HG03521 (cell line): Measurements from ENCODE around the gene LRP6.
"Not testable (repeated sequence)": the region's sequence is repeated elsewhere in the genome, so short reads cannot be mapped to it uniquely, and the experiment has no call there.

Experiments used
- ATAC-seq: cut with Tn5 transposase; IDR thresholded peaks from one replicate; pipeline ENCODE4 v1.9.1; 2021; ENCODE audit warnings: mild to moderate bottlenecking, moderate library complexity; ENCODE audit not compliant: unreplicated experiment

LRP6 gene

DNA sequence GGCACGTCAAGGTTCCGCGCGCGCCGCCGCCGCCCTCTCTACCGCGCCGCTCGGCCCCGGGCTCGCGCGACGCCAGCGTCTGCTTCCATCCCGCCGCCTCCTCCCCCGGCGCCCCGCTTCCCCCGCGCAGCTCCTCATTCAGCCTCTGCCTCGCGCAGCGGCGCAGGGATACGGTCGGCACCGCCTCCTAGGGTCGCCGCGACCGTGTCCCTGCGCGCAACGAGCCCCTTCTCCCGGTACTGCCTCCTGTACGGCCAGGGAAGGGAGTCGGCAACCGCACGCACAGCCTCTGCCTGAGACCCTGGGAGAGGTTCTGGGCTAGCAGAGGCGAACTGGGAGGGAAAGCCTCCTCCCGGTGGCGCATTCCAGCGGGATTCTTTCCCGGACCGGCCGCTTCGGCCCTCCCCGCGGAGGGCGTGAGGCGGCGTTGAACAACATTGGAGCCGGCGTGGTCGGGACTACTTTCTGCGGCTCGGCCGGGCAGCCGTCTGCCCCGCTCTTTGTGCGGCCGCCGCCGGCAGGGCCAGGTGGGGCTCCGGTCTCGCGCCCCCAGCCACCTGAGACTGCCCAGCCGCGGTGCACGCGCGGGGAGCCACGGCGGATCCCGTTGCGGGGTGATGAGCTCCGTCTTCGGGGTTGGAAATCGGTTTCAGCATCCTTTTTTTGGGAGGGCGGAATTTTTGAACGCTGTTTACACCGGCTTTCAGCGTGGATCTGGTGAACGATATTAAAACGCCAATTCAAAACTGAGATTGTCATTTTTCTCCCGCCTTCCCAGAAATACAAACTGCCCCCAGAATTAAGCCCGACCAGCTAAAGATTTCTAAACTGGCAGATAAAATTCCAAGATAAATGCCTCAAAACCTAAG is at the start of gene LRP6:
Gene LRP6 (minus strand): TSS at position 172 of the 869 bp plus-strand sequence. CDS start 309 bp downstream, outside the sequence.
- peak; percentile 83 for ATAC-seq

DNA sequence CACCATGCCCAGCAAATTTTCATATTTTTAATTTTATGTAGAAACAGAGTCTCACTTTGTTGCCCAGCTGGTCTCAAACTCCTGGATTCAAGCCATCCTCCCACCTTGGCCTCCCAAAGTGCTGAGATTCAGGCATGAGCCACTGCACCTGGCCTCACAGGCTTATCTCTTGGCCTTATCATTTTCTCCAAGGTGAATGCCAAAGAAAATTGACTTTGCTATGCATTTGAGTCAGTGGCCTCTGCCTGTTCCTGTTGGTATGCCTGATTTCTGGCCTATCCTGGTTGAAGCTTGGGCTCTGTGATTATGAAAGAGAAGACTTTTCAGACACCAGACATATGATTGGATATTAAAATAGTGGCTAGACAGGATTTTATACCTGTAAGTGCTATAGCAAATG is 49.0 kb upstream of the LRP6 start:
- ATAC-seq = no peak

DNA sequence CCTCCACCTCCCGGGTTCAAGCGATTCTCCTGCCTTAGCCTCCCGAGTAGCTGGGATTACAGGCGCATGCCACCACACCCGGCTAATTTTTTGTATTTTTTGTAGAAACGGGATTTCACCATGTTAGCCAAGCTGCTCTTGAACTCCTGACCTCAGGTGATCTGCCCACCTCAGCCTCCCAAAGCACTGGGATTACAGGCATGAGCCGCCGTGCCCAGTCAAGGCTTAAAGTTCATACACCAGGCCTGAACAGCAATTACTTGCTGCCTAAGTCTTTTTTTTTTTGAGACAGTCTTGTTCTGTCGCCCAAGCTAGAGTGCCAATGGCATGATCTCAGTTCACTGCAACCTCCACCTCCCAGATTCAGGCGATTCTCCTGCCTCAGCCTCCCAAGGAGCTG is 43.9 kb upstream of the LRP6 start:
- ATAC-seq = not testable (repeated sequence)

DNA sequence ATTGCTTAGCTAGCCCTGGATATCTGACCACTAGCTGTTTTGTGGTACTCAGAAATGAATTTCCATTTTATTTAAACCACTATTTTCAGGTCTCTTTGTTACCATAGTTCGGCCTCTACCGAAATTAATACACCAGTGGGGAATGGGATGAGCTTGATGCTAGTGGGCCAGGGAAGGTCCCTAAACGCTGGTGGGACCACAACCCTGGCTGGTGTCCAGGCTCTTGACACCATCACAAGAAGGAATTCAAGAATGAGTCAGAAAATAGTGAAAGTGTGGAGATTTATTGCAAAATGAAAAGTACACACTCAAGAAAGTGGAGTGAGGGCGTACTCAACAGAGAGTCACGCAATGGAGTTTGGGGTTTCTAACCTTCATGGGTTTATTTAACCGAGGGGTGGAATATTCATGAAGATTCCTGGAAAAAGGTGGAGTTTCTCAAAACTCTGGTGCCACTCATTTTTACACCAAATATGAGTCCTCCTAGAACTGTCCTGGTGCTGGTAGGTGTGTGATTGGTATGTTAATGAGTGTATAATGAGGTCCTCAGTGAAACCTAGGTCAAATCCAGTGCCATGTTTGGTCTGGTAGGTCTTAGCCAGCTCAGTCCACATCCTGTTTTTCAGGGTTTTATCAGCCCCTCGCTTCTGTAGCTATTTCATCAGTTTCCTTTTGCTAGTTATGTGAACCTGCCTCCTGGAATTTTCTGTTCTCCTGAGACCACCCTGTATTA is 38.9 kb upstream of the LRP6 start:
- no peak for ATAC-seq

DNA sequence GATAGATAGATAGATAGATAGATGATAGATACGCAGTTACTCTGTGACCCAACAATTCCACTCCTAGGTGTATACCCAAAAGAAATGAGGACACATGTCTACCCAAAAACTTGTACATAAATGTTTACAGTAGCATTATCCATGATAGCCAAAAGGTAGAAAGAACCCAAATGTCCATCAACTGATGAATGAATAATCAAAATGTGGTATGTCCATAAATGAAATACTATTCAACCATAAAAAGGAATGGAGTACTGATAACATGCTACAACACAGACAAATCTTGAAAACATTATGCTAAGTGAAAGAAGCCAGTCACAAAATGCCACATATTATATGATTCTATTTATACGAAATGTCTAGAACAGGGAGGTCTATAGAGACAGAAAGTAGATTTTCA is 36.1 kb upstream of the LRP6 start:
- ATAC-seq = no peak

DNA sequence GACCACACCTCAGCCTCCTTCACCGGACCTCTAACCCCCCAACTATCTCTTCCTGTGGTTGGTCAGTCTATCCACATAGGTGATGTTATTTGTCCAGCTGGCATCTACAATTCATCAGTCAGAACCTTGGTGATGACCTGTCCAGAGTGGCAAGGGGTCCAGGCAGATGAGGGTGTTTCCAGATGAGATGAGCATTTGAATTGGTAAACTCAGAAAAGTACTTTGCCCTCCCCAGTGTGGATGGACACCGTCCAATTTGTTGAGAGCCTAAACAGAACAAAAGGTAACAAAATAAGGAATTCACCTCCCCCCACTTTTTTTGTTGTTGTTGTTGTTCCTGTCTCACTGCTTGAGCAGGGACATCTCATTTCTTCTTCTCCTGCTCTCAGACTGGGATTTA is 34.3 kb upstream of the LRP6 start:
- ATAC-seq = no peak

DNA sequence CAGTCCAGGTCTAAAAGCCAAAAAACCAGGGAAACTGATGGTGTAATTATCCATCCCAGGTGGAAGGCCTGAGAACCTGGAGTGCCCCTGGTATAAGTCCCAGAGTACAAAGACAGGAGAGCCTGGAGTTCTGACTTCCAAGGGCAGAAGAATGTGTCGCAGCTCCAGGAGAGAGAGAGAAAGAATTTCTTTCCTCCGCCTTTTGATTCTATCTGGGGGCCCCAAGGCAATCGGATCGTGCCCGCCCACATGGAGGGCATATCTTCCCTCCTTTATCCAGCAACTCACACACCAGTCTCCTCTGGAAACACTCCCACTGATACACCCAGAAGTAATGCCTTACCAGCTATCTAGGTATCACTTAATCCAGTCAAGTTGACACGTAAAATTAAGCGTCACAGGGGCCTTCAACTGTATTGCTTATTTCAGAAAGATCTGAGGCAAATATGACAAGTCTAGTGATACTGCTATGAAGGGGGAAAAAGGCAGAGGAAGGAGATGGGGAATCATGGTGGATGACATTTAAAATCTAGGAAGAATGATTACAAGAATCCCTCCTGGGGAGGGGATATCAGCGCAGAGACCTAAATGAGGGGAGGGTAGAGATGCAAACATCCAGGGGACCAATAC is 30.5 kb upstream of the LRP6 start:
- no peak for ATAC-seq

DNA sequence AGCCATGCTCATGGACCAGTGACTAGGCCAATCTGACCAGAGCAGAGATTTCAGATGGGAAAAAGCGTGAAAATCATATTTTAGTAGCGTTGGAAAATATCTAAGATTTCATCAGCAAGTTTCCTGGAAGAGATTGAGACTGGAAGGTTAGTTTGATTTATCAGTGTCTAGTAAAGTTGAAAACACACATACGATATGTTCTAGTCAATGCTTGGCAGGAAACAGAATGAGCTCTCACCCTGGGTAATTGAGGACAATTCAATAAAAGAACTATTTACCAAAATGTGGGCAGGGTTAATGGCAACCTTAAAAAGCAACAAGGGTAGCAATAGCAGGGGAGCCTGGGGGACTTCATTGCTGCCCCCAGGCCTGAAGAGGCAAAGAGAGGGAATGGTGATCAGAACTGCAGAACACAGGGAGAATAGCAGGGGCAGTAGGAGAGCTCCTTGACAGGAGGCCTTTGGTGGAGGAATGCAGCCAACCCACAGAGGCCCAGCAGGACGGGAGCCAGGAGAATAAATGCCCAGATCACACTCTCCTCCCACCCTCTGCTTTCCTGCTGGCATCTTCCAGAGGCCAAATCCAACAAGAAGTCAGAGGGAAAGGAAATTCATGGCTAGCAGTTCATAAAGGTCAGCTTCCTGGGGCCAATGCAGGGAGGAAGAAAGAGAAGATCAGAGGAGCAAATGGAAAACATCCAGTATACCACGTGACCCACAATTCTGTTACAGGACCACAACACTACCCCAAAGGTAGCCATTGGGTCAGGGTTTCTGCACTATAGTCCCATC is 27.6 kb upstream of the LRP6 start:
- no peak for ATAC-seq

DNA sequence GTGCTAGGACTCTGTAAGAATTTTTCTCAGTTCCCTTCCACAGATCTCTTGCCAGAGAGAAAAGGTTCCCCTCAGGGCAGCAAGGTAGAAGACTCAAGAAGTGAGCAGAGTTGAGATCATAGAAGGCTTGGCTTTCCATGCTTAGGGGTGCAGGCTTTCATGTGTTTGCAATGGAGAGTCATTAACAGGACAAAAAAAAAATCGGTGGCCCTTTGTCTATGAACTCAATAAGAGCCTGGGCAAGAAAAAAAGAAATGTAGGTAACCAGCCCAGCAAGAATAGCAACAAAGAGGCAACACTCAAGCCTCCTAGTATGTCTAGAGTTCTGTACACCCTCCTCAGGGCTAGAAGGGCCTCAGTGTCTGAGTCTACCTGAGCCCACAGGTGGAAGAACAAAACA is 23.4 kb upstream of the LRP6 start:
- ATAC-seq = no peak

DNA sequence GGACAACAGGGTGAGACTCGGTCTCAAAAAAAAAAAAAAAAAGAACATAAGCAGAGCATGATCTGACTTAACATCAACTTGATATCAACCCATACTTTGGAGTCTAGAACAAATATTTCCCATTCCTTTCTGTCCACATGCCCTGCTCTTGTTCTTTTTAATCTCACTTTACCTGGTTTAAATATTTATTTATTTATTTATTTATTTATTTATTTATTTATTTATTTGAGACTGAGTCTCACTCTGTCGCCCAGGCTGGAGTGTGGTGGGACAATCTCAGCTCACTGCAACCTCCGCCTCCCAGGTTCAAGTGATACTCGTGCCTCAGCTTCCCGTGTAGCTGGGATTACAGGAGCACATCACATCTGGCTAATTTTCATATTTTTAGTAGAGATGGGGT is 19.6 kb upstream of the LRP6 start:
- ATAC-seq = no peak

DNA sequence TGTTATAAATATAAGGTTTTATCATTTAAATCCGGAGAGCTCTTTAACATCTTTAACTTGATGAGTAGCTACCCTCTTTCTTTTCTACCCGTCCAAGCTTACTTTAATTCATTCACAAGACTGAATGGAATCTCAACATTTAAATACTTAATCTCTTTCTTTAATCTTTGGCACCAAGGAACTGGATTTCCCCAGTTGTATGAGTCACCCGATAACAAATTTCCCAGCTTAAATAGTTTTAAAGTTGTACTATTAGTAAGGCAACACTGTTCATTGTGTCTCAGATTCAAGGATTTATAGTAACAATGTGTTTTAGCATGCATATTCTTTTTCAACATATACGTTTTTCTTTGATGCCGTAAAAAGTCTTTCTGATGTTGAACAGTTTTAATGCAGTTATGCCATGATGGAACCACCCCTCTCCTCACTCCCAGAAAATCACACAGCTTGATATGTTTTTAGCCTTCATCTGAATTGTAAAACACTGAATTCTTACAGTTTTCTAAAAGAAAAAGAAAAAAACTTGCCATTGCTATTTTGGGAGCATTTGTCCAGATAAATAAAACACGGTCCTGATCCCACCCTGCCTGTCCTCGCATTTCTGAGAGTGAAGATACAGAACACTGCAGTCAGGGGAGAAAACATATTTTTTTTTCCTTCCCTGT is 16.0 kb upstream of the LRP6 start:
- no peak for ATAC-seq

DNA sequence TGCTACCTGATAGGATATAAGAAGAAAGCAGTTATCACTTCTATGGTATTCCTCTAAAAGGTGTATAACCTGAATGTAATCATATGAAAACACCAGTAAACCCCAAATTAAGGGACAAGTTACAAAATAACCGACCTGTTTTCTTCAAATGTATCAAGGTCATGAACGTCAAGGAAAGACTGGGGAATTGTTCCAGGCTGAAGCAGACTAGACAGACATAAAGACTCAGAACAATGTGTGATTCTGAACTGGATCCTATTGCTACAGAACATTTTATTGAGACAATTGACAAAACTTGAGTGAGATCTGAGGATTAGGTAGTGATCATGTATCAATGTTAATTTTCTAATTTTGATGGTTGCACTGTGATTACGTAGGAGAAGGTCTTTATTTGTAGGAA is 15.4 kb upstream of the LRP6 start:
- no peak for ATAC-seq

DNA sequence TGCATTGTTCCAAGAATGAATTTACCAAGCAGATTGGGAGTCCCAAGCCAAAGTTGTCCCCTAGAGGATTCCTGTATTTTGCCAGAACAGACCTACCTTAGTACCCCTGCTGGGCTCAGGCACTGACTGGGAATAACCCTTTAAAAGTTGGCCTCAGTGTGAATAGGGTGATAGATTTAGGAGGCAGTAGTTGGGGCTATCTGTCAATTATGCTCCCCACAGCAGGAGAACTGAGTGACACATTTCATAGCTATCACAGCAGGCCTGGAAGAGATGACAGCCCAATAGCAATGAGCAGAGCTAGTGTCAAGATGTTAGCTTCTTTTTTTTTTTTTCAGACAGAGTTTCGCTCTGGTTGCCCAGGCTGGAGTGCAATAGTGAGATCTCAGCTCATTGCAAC is 14.3 kb upstream of the LRP6 start:
- no peak for ATAC-seq

DNA sequence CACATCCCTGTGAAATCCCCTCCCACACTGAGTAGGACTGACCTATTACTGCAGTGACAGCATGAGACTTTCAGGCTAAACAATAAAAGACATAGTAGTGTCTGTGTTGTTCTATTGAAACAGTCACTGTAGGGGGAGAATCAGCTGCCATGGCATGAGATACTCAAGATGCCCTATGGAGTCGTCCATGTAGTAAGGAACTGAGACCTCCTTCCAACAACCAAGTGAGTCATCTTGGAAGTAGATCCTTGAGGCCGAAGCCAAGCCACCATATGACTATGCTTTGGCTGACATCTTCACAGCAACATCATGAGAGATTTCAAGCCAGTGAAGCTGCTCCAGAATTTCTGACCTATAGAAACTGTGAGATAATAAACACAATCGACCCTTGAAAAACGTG is 12.1 kb upstream of the LRP6 start:
- no peak for ATAC-seq

DNA sequence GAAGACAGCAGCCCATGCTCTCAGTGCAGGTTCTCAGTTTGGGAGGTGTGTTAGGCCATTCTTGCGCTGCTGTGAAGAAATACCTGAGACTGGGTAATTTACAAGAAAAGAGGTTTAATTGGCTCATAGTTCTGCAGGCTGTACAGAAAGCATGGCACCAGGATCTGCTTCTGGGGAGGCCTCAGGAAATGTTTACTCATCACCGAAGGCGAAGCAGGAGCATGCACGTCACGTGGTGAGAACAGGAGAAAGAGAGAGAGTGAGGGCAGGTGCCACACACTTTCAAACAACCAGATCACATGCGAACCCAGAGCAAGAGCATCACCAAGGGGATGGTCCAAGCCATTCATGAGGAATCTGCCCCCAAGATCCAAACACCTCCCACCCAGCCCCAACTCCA is 9.0 kb upstream of the LRP6 start:
- ATAC-seq = no peak

DNA sequence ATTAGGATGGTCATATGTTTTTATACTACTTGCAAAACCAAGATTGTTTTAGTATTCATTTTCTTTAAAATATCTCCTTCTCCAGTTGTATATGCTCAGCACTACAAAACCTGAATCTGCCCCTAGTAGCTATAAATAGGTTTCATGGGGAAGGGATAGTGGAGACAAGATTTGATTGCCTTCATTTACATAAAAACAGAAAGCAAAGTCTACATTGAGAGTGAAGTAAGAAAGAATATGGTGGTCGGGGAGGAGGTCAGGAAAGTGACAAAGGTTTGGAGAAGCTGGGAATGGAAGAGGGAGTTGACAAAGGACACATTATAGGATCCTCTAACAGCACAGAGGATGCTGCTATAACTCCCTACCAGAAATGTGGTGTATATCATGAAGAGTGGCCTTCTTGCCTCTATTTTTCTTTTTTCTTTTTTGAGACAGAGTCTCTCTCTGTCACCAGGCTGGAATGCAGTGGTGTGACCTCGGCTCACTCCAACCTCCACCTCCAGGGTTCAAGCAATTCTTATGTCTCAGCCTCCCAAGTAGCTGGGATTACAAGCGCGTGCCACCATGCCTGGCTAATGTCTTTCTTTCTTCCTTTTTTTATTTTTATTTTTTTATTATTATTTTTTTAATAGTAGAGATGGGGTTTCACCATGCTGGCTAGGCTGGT is 6.6 kb upstream of the LRP6 start:
- no peak for ATAC-seq

DNA sequence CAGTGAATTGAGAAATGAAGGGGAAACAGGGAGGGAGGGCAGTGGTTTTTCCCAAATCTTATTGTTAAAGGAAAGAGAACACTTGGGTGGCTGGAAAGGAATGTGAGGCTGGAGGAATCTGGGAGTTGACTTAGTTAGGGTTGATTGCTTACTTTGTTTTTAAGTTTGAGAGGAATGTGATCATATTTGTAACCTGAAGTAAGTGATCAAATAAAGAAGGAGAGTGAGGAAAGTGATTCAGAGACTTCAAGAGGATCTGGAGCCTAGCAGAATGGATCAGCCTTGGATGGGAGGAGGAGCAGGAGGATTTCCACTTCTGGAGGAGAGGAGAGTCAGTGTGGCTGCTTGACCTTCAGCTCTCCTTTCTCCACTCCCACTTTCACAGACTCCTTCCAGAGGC is 6.0 kb upstream of the LRP6 start:
- ATAC-seq = no peak

DNA sequence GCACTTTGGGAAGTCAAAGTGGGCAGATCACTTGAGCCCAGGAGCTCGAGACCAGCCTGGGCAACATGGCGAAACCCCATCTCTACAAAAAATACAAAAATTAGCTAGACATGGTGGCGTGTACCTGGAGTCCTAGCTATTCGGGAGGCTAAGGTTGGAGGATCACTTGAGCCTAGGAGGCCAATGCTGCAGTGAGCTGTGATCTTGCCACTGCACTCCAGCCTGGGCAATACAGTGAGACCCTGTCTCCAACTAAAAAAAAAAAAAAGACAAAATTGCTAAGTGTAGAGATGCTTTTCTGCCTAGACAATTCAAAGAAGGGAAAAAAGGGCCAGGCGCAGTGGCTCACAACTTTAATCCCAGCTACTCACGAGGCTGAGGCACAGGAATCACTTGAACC is 3.4 kb upstream of the LRP6 start:
- no peak for ATAC-seq

DNA sequence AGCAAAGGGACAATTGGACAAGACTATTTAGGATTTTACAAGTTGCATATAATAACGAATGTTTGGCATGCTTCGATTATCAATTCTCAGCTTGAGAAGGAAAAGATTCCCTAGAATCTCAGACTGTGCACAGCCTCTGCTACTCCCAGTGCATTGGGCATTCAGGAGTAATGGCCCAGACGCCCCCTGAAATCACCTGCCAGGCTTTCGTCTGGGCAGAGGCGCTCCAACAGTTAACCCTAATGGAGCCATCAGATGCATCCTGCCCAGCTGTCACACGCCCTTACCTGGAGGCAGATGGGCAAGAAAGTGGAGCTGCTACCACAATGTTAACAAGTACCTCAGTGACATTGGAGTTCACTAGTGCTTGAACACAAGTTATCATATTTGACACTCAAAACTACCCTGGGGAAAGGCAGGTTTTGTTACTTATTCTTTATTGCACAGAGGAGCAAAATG is 927 bp upstream of the LRP6 start:
- no peak for ATAC-seq

DNA sequence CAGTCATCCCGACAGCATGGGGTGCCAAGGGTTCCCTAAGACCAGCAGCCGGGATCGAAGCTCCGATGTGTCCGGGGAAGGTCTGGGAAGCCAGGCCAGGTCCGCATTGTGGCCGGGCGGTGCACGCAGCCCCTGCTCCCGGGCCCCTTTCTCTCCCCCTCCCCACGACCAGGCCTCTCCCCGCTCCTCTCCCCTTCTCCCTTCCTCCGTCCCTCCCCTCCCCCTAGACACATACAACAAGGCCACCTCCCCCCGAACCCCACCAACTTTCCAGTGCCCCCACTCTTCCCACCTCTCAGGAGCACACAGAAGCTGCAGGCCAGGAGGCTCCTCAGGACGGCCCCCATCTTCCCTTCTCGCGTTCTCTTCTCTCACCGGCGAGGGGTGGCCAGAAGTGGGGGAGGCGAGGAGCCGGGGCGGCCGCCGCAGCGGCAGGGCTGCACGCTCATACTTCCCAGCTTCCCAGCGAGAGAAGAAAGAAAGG is 413 bp downstream of the LRP6 start:
- ATAC-seq = no peak
